ENCODE measurements around the gene CALY. TPM values are rescaled to one million over a fixed set of nuclear protein-coding genes. Genes with fewer than 3 reads are reported as not detected.

CALY gene
- total RNA-seq, 4 donors from 2014 or later = 0.34 TPM; not detected in 3

DNA sequence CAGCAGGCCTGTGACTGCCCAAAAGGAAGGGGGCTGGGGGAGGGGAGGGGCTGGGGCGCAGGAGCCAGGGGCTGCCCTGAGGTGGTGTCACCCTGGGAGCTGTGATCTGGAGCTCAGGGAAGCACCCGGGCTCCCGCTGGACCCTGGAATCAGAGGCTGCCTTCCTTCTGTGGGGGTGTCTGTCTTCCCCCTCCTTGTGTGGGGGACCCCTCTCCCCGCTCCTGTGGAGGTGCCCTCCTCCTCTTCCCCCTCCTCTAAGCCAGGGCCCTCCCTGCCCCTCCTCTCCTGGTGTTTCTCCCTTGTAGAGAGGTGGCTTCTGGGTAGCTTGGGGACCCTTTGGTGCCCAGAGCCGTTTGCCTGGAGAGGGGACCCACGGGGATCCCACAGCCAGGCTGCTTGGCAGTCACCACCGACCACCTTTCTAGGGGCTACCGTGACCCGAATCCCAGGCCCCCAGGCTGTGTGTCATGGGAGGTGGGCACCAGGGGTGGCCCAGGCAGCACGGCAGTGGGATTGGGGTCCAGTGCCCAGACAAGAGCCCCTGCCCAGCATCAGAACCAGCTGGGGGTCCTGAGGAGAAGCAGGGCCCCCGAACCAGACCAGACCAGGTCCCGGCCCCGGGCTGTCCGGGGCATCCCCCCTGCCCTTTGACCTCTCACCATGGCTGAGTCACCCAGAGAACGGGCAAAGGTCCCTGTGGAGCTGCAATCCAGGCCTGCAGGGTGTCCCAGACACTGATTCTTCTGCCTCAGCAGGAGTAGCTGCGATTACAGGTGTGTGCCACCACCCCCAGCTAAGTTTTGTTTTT, 11.2 kb upstream of the CALY start:
- TF ChIP-seq, protein P1, sequence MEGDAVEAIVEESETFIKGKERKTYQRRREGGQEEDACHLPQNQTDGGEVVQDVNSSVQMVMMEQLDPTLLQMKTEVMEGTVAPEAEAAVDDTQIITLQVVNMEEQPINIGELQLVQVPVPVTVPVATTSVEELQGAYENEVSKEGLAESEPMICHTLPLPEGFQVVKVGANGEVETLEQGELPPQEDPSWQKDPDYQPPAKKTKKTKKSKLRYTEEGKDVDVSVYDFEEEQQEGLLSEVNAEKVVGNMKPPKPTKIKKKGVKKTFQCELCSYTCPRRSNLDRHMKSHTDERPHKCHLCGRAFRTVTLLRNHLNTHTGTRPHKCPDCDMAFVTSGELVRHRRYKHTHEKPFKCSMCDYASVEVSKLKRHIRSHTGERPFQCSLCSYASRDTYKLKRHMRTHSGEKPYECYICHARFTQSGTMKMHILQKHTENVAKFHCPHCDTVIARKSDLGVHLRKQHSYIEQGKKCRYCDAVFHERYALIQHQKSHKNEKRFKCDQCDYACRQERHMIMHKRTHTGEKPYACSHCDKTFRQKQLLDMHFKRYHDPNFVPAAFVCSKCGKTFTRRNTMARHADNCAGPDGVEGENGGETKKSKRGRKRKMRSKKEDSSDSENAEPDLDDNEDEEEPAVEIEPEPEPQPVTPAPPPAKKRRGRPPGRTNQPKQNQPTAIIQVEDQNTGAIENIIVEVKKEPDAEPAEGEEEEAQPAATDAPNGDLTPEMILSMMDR (IDR thresholded peaks at IDR 0.05; ENCODE audit: low read depth) = no peak

DNA sequence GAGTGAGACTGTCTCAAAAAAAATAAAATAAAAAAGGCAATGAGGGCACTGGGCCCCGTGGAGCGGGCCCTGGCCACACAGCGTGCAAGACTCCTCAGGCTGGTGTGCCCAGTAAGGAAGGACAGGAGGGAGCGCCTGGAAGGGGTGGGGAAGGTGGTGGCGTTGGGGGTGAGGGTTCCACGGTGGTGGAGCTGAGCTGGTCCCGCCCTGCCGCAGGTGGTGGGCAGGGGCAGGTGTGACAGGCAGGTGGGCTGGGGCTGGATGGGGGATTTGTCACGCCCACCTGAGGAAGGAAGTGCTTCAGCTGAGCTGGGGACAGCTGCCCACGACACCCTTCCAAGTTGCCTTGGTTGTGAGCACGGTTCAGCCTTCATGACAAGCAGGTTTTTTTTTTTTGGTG, 9.7 kb upstream of the CALY start:
- TF ChIP-seq, protein P1 (IDR thresholded peaks at IDR 0.05; ENCODE audit: low read depth) = no peak

DNA sequence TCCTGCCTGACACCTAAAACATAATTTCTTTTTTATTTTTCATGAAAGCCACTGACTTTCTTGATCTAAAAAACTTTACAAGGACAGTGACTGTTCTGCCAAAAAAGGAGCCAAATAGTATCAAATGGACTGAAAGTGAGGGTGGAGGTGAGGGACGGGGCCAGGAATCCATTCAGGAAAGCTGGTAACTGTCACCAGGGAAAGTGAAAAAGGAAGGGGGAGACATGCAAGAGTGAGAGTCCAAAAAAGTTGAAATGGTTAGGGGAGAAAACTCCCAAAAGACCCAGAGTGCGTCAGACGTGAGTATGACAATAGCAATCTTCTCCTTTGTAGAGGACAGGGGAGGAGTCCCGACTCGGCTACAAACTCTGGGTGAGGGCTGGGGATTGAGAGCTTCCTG, 7.5 kb upstream of the CALY start:
- TF ChIP-seq, protein P1 (IDR thresholded peaks at IDR 0.05; ENCODE audit: low read depth) = no peak

DNA sequence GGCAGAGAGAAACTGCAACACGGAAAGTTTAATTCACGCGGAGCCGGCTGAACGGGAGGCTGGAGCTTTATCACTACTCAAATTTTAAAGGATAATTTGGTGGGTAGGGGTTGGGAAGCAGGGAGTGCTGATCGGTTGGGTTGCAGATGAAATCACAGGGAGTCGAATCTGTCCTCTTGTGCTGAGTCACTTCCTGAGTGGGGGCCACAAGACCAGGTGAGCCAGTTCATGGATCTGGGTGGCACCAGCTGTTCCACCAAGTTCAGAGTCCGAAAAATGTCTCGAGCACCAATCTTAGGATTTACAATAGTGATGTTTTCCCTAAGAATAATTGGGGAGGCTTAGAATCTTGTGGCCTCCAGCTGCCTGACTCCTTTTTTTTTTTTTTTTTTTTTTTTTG, 6.9 kb upstream of the CALY start:
- TF ChIP-seq, protein P1 (IDR thresholded peaks at IDR 0.05; ENCODE audit: low read depth) = no peak

DNA sequence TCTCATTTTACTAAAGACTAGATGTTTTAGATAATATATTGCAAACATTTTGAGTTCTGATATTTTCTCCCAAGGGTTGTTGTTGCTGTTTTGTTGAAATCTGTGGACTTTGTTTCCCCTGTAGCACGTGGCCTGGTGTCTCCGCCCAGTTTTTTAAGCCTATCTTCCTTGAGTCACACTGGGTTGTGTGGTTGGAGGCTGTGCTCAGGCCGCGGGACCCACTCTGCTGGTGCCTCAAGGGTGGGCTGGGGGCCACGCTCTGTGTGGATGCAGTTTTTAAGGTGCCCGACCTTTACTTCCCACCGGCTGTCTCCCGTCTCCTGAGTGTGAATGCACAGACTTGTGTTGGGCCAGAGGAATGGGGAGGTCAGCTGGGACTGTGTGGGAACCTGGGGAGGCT, 6.2 kb upstream of the CALY start:
- TF ChIP-seq, protein P1 (IDR thresholded peaks at IDR 0.05; ENCODE audit: low read depth) = no peak

DNA sequence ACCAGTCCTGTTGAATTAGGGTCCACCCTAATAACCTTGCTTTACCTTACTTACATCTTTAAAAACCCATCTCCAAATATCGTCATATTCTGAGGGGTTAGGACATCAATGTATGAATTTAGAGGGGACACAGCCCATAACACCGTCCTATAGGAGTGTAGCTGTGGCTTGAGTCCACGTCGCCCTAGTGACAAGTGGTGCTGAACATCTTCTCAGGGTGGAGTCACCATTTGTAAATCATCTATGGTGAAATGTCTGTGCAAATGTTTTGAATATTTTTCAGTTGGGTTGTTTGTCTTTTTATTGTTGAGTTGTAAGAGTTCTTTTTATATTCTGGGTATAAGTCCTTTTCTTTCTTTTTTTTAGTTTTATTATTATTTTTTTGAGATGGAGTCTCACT, 5.3 kb upstream of the CALY start:
- TF ChIP-seq, protein P1 (IDR thresholded peaks at IDR 0.05; ENCODE audit: low read depth) = no peak

DNA sequence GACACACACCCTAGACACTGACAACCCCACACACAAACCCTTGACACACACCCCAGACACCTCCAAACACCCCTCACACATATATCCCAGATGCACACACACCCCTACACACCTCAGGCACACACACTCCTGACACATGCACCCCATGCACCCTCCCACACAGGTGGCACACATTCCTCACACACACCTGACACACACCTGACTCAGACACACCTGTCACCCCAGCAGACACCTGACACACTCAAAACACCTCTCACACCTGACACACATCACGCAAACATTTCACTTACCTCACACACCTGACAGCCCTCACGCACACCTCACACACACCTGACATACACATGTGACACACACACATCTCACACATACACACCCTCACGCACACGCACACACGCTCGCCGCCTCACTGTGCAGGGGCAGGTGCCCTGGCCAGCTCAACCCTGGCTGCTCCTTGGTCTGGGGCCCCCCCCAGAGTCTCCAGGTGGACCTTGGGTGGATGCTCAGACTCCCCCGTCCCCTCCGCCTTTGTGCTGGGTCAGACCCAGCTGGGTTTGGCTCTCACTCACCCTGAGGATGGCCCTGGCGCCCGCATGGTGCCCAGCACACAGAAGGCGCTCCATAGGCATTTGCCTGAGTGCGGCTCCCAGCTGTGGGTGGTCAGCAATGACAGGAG, 3.1 kb upstream of the CALY start:
- TF ChIP-seq, protein P1 (IDR thresholded peaks at IDR 0.05; ENCODE audit: low read depth) = no peak
